ENCODE results near the gene FMNL2. TPM values are rescaled to one million over a fixed set of nuclear protein-coding genes. Genes with fewer than 3 reads are reported as not detected.
A peak's percentile ranks its signal among the peaks of the same experiment; 100 is the strongest.

The FMNL2 gene
- total and polyA plus RNA-seq, 10 donors, result 8.8 to 59.3 (median 33.5) TPM

DNA sequence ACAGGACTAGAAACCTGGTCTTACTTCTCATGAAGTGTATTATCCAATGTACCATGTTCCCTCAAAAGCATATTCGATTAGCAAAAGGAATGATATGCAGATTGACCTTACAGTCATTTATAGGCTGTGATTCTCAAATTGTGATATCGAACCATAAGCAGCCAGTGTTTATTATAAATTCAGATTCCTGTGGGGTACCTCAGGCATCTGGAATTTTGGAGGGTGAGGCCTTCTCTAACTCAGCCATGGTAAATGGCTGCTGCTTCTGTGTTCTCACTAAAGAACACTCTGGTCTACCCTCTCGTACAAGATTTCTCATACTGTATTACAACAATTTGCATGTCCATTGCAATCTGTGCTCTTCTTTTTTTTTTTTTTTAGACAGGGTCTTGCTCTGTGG lies 297.8 kb downstream of the FMNL2 start:
- Histone ChIP-seq H3K4me3 (no peak overlapping the region), H3K27ac (no peak overlapping the region), H3K27me3 (replicated peaks in 1 of 7) (no peaks in the 10 kb centered on the region), H3K9me3 (no peaks in the 10 kb centered on the region), H3K4me1 (peaks cover 3 to 13% (median 9%) of the 10 kb centered on the region in 6 donors), H3K36me3 (peaks cover 0 to 29% (median 0%) of the 10 kb centered on the region in 6 donors)
- WGBS, 5 donors, result 84 to 97% (median 90%) methylated on average over 3 of the region's 3 CpGs
- intact Hi-C loops (cut with DNase I; ENCODE audit: low total_unique reads), result loop anchor here (5.0 to 10.0 kb wide), 2 partner anchors 455 to 598 kb away; partner anchors contain the start of gene STAM2
- no peak for DNase-seq
- TF ChIP-seq POLR2A (IDR thresholded peaks at IDR 0.05), result no peak
- TF ChIP-seq, protein P1, sequence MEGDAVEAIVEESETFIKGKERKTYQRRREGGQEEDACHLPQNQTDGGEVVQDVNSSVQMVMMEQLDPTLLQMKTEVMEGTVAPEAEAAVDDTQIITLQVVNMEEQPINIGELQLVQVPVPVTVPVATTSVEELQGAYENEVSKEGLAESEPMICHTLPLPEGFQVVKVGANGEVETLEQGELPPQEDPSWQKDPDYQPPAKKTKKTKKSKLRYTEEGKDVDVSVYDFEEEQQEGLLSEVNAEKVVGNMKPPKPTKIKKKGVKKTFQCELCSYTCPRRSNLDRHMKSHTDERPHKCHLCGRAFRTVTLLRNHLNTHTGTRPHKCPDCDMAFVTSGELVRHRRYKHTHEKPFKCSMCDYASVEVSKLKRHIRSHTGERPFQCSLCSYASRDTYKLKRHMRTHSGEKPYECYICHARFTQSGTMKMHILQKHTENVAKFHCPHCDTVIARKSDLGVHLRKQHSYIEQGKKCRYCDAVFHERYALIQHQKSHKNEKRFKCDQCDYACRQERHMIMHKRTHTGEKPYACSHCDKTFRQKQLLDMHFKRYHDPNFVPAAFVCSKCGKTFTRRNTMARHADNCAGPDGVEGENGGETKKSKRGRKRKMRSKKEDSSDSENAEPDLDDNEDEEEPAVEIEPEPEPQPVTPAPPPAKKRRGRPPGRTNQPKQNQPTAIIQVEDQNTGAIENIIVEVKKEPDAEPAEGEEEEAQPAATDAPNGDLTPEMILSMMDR (IDR thresholded peaks at IDR 0.05 in 8 of 11, conservative IDR thresholded peaks at IDR 0.05 in 3 of 11), result no peak
- TF ChIP-seq POLR2AphosphoS5 (IDR thresholded peaks at IDR 0.05), result no peak

DNA sequence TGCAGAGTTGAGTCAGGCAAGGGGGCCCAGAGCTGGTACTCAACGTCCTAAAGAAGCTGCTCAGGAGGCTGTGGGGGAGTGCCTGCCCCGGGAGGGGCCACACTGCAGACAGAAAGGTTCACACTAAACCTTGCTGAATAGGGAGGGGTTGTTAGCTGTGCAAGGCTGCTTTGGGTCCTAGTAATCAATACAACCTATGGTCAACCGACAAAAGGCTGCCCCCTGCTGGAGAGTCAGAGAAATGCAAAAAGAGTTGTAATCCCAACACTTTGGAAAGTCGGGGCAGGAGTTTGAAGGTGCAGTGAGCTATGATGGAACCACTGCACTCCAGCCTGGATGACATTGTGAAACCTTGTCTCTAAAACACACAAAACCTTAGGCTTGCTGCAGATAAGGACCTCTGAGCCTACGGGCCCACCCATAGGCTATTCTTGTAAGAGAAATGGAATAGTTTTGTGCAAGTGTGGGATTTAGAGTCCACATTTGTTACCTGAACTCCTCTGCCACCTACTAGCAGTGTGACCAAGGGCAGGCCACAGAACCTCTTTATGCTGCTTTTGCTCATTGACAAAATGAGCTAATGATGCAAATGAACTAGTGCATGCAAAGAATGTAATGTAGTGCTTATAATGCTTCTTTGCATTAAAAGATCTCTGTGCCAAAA lies 300.8 kb downstream of the FMNL2 start:
- H3K9me3 ChIP-seq, result no peaks in the 10 kb centered on the region
- peaks cover 0 to 54% (median 4%) of the 10 kb centered on the region in 6 donors for H3K36me3 ChIP-seq
- no peak overlapping the region for H3K27ac ChIP-seq
- no peak for TF ChIP-seq POLR2A (IDR thresholded peaks at IDR 0.05)
- TF ChIP-seq, protein P1 (IDR thresholded peaks at IDR 0.05 in 8 of 11, conservative IDR thresholded peaks at IDR 0.05 in 3 of 11), result peak; percentile 65 to 90 (median 81)
- TF ChIP-seq POLR2AphosphoS5 (IDR thresholded peaks at IDR 0.05), result no peak
- DNase-seq, result peak; percentile 75
- 30 to 38% (median 34%) methylated on average over 5 of the region's 5 CpGs for WGBS, 5 donors
- H3K4me1 ChIP-seq, result peaks cover 3 to 13% (median 9%) of the 10 kb centered on the region in 6 donors
- intact Hi-C loops (cut with DNase I; ENCODE audit: low total_unique reads), result loop anchor here (10.0 kb wide), 1 partner anchor 601 kb away; no protein-coding TSS in a partner anchor
- H3K4me3 ChIP-seq, result no peak overlapping the region
- H3K27me3 ChIP-seq (replicated peaks in 1 of 7), result no peaks in the 10 kb centered on the region

DNA sequence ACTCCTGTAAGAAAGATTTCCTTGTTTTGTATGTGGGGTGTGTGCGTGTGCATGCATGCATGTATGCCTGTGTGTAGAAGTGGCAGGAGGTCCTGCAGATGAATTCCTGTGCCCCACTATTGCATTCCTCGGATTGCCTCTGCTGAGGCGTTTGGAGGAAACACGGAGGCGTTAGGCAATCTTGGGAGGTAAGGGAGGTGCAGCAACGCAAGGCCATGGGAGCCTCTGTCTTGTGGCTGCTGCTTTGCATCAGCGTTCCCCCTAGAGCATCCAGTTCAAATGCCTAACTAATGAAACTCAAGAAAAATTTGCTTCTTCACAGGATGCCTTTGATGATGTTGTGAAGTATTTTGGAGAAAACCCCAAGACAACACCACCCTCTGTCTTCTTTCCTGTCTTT lies 302.3 kb downstream of the FMNL2 start:
- intact Hi-C loops (cut with DNase I; ENCODE audit: low total_unique reads), result loop anchor here (10.0 kb wide), 1 partner anchor 602 kb away; no protein-coding TSS in a partner anchor
- WGBS, 5 donors, result 65 to 91% (median 86%) methylated on average over 7 of the region's 7 CpGs
- H3K36me3 ChIP-seq, result peaks cover 0 to 57% (median 4%) of the 10 kb centered on the region in 6 donors
- H3K27me3 ChIP-seq (replicated peaks in 1 of 7), result no peaks in the 10 kb centered on the region
- TF ChIP-seq POLR2A (IDR thresholded peaks at IDR 0.05), result no peak
- TF ChIP-seq, protein P1 (IDR thresholded peaks at IDR 0.05 in 8 of 11, conservative IDR thresholded peaks at IDR 0.05 in 3 of 11), result no peak
- TF ChIP-seq POLR2AphosphoS5 (IDR thresholded peaks at IDR 0.05), result no peak
- DNase-seq, result no peak
- H3K27ac ChIP-seq, result no peak overlapping the region
- H3K4me1 ChIP-seq, result peaks cover 3 to 13% (median 9%) of the 10 kb centered on the region in 6 donors
- H3K4me3 ChIP-seq, result no peak overlapping the region
- H3K9me3 ChIP-seq, result no peaks in the 10 kb centered on the region

GRCh38 chr2:152638056-152638455 lies 303.1 kb downstream of the FMNL2 start:
- WGBS, 5 donors, result 76 to 89% (median 80%) methylated on average over 2 of the region's 2 CpGs
- intact Hi-C loops (cut with DNase I; ENCODE audit: low total_unique reads), result loop anchor here (10.0 kb wide), 1 partner anchor 603 kb away; no protein-coding TSS in a partner anchor

More at GRCh38 chr2:152638056-152638455, 303.1 kb downstream of the FMNL2 start:
- TF ChIP-seq, protein P1 (IDR thresholded peaks at IDR 0.05 in 8 of 11, conservative IDR thresholded peaks at IDR 0.05 in 3 of 11), result no peak
- TF ChIP-seq POLR2AphosphoS5 (IDR thresholded peaks at IDR 0.05) (no peak), POLR2A (IDR thresholded peaks at IDR 0.05) (no peak)
- Histone ChIP-seq H3K9me3 (no peaks in the 10 kb centered on the region), H3K36me3 (peaks cover 0 to 57% (median 4%) of the 10 kb centered on the region in 6 donors), H3K27ac (no peak overlapping the region), H3K4me3 (no peak overlapping the region), H3K27me3 (replicated peaks in 1 of 7) (no peaks in the 10 kb centered on the region), H3K4me1 (peaks cover 3 to 13% (median 9%) of the 10 kb centered on the region in 6 donors)
- no peak for DNase-seq

Data from spleen (tissue), 11 donors.